GM23248 (cell line): ENCODE results near the gene TCTN1.

Source experiments
- EZH2 ChIP-seq: fragments of 200-600 bp; sonication (generic); IDR thresholded peaks from 2 replicates; pipeline ENCODE4 v1.6.1; 2018; ENCODE audit warnings: antibody characterized with exemption, mild to moderate bottlenecking; ENCODE audit not compliant: insufficient read depth, poor library complexity, severe bottlenecking
- EZH2phosphoT487 ChIP-seq: fragments of 200-600 bp; sonication (generic); IDR thresholded peaks from 2 replicates; pipeline ENCODE4 v1.6.1; 2018; ENCODE audit warnings: antibody characterized with exemption, moderate library complexity, mild to moderate bottlenecking, low read depth; ENCODE audit not compliant: insufficient read depth

- TF ChIP-seq EZH2 (no peak), EZH2phosphoT487 (no peak)
These were observed 84.4 kb downstream of the TCTN1 start for GRCh38 chr12:110698171-110698902.
